Ishikawa (cell line): Measurements from ENCODE around the gene C4B.

Experiments
- CREB1 ChIP-seq: IDR thresholded peaks from 2 replicates; pipeline ENCODE4 v1.6.1; 2012; ENCODE audit warnings: low read depth
- EGR1 ChIP-seq: IDR thresholded peaks from 2 replicates; pipeline ENCODE4 v1.6.1; 2012
- EP300 ChIP-seq: IDR thresholded peaks from 2 replicates; pipeline ENCODE4 v1.6.1; 2012; ENCODE audit warnings: borderline replicate concordance
- MAX ChIP-seq: IDR thresholded peaks from 2 replicates; pipeline ENCODE4 v1.6.1; 2012
- REST ChIP-seq: IDR thresholded peaks from 2 replicates; pipeline ENCODE4 v1.6.1; 2012; ENCODE audit warnings: low read depth, mild to moderate bottlenecking
- TEAD4 ChIP-seq: IDR thresholded peaks from 2 replicates; pipeline ENCODE4 v1.6.1; 2012
- YY1 ChIP-seq: IDR thresholded peaks from 2 replicates; pipeline ENCODE4 v1.6.1; 2012; ENCODE audit warnings: low read depth
- TF ChIP-seq, protein P1 (sequence below): IDR thresholded peaks from 2 replicates; pipeline ENCODE4 v1.6.1; 2012

DNA sequence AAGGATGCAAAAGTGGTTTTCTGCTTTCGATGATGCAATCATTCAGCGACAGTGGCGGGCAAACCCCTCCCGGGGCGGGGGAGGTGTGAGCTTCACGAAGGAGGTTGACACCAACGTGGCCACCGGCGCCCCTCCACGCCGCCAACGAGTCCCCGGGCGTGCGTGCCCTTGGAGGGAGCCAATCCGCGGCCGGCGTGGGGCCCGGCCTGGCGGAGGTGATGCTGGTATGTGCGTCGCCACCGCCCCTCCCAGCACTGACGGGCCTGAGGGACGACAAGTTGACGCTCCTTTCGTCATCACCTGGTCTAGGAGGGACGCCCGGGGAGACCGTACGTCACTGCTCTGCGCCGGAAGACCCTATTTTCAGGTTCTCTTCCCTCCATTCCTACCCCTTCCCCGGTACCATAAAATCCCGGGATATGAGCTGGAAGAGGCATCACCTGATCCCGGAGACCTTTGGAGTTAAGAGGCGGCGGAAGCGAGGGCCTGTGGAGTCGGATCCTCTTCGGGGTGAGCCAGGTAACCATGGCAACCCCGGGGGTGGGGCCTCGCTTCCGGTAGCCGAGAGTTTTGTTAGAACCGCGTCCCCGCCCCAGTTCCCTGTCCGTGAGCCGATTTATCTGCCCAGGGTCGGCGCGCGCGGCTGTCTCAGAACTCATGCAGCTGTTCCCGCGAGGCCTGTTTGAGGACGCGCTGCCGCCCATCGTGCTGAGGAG is 42.4 kb upstream of the C4B start, which contains the start of gene DXO:
- TF ChIP-seq REST, result no peak
- TF ChIP-seq YY1, result peak; percentile 25; the same call in 1 of the 2 replicates
- no peak for TF ChIP-seq EP300
- peak; percentile 34 for TF ChIP-seq EGR1
- peak; percentile 98 for TF ChIP-seq CREB1
- TF ChIP-seq MAX, result peak; percentile 88
- TF ChIP-seq, protein P1, sequence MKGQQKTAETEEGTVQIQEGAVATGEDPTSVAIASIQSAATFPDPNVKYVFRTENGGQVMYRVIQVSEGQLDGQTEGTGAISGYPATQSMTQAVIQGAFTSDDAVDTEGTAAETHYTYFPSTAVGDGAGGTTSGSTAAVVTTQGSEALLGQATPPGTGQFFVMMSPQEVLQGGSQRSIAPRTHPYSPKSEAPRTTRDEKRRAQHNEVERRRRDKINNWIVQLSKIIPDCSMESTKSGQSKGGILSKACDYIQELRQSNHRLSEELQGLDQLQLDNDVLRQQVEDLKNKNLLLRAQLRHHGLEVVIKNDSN, result peak; percentile 40; the same call in 1 of the 2 replicates
- peak; percentile 79 for TF ChIP-seq TEAD4
